Activated naive CD8-positive, alpha-beta T cell treated with anti-CD3 and anti-CD28 coated beads, Interleukin-2, amount 50 U/mL, for 24 hours (primary cell): ENCODE data around the gene CCDC158.

ENCODE experiments used
- ATAC-seq: fragments of 150-1000 bp; cut with Tn5 transposase; one replicate; pipeline ENCODE4 v1.10.0; 2021
- DNase-seq: peaks from one replicate; pipeline ENCODE4 v3.0.0; 2021
- H3K27ac Mint-ChIP-seq: one replicate; pipeline ENCODE4 v1.8.0; 2021; ENCODE audit warnings: mild to moderate bottlenecking, mixed read lengths
- H3K27me3 Mint-ChIP-seq: one replicate; pipeline ENCODE4 v1.8.0; 2021; ENCODE audit warnings: mixed read lengths
- H3K36me3 Mint-ChIP-seq: one replicate; pipeline ENCODE4 v1.8.0; 2021; ENCODE audit warnings: low read depth, mixed read lengths
- H3K4me1 Mint-ChIP-seq: one replicate; pipeline ENCODE4 v1.8.0; 2021; ENCODE audit warnings: mixed read lengths
- H3K4me3 Mint-ChIP-seq: one replicate; pipeline ENCODE4 v1.8.0; 2021; ENCODE audit warnings: mild to moderate bottlenecking, moderate library complexity, mixed read lengths
- H3K9me3 Mint-ChIP-seq: one replicate; pipeline ENCODE4 v1.8.0; 2021; ENCODE audit warnings: mixed read lengths

Gene CCDC158

GRCh38 chr4:76278583-76278982 is 142.4 kb downstream of the CCDC158 start:
- H3K9me3 Mint-ChIP-seq = no peaks in the 10 kb centered on the region
- ATAC-seq (no peak), DNase-seq (no peak)
- H3K4me3 Mint-ChIP-seq = no peak overlapping the region
- no peaks in the 10 kb centered on the region for H3K4me1 Mint-ChIP-seq
- peaks cover 3% of the 10 kb centered on the region for H3K27me3 Mint-ChIP-seq
- no peaks in the 10 kb centered on the region for H3K36me3 Mint-ChIP-seq
- no peak overlapping the region for H3K27ac Mint-ChIP-seq

GRCh38 chr4:76277667-76278066 is 143.3 kb downstream of the CCDC158 start:
- Mint-ChIP-seq H3K27ac (no peak overlapping the region), H3K36me3 (no peaks in the 10 kb centered on the region), H3K27me3 (peaks cover 4% of the 10 kb centered on the region), H3K4me1 (no peaks in the 10 kb centered on the region), H3K4me3 (no peak overlapping the region), H3K9me3 (no peaks in the 10 kb centered on the region)
- no peak for DNase-seq
- ATAC-seq = no peak

- no peak overlapping the region for H3K27ac Mint-ChIP-seq
- DNase-seq = no peak
- H3K9me3 Mint-ChIP-seq = no peaks in the 10 kb centered on the region
- H3K36me3 Mint-ChIP-seq = no peaks in the 10 kb centered on the region
- no peak for ATAC-seq
- peaks cover 4% of the 10 kb centered on the region for H3K27me3 Mint-ChIP-seq
- H3K4me3 Mint-ChIP-seq = no peak overlapping the region
- no peaks in the 10 kb centered on the region for H3K4me1 Mint-ChIP-seq
Measured at GRCh38 chr4:76276813-76277212, 144.1 kb downstream of the CCDC158 start.

- Mint-ChIP-seq H3K9me3 (no peaks in the 10 kb centered on the region), H3K27ac (no peak overlapping the region), H3K36me3 (no peaks in the 10 kb centered on the region), H3K4me3 (no peak overlapping the region), H3K4me1 (no peaks in the 10 kb centered on the region), H3K27me3 (peaks cover 7% of the 10 kb centered on the region)
- DNase-seq (no peak), ATAC-seq (no peak)
Measured at GRCh38 chr4:76275486-76276124, 145.3 kb downstream of the CCDC158 start.

GRCh38 chr4:76272999-76273398 is 147.9 kb downstream of the CCDC158 start:
- H3K27me3 Mint-ChIP-seq = peaks cover 7% of the 10 kb centered on the region
- no peaks in the 10 kb centered on the region for H3K4me1 Mint-ChIP-seq
- no peaks in the 10 kb centered on the region for H3K36me3 Mint-ChIP-seq

GRCh38 chr4:76272582-76272981 is 148.4 kb downstream of the CCDC158 start:
- Mint-ChIP-seq H3K36me3 (no peaks in the 10 kb centered on the region), H3K4me1 (no peaks in the 10 kb centered on the region), H3K27me3 (peaks cover 7% of the 10 kb centered on the region), H3K4me3 (no peak overlapping the region), H3K27ac (no peak overlapping the region), H3K9me3 (no peaks in the 10 kb centered on the region)
- DNase-seq (no peak), ATAC-seq (no peak)

More at GRCh38 chr4:76272999-76273398, 147.9 kb downstream of the CCDC158 start:
- ATAC-seq (no peak), DNase-seq (no peak)
- Mint-ChIP-seq H3K4me3 (no peak overlapping the region), H3K27ac (no peak overlapping the region), H3K9me3 (no peaks in the 10 kb centered on the region)

GRCh38 chr4:76272073-76272472 is 148.9 kb downstream of the CCDC158 start:
- Mint-ChIP-seq H3K36me3 (no peaks in the 10 kb centered on the region), H3K27me3 (peaks cover 7% of the 10 kb centered on the region), H3K4me1 (no peaks in the 10 kb centered on the region), H3K9me3 (no peaks in the 10 kb centered on the region), H3K27ac (no peak overlapping the region), H3K4me3 (no peak overlapping the region)
- no peak for ATAC-seq
- DNase-seq = no peak

GRCh38 chr4:76271248-76271647 is 149.7 kb downstream of the CCDC158 start:
- Mint-ChIP-seq H3K9me3 (no peaks in the 10 kb centered on the region), H3K4me1 (no peaks in the 10 kb centered on the region), H3K27ac (no peak overlapping the region), H3K36me3 (no peaks in the 10 kb centered on the region), H3K4me3 (no peak overlapping the region), H3K27me3 (peaks cover 7% of the 10 kb centered on the region)
- no peak for ATAC-seq
- DNase-seq = no peak

- no peaks in the 10 kb centered on the region for H3K9me3 Mint-ChIP-seq
- H3K36me3 Mint-ChIP-seq = no peaks in the 10 kb centered on the region
- no peak for ATAC-seq
- H3K27ac Mint-ChIP-seq = no peak overlapping the region
- H3K4me3 Mint-ChIP-seq = no peak overlapping the region
- no peaks in the 10 kb centered on the region for H3K4me1 Mint-ChIP-seq
- peaks cover 5% of the 10 kb centered on the region for H3K27me3 Mint-ChIP-seq
- no peak for DNase-seq
Measured at GRCh38 chr4:76270244-76271175, 150.4 kb downstream of the CCDC158 start.

- Mint-ChIP-seq H3K36me3 (no peaks in the 10 kb centered on the region), H3K27me3 (peaks cover 3% of the 10 kb centered on the region), H3K4me3 (no peak overlapping the region), H3K4me1 (no peaks in the 10 kb centered on the region), H3K9me3 (no peaks in the 10 kb centered on the region), H3K27ac (no peak overlapping the region)
- DNase-seq = no peak
- no peak for ATAC-seq
Measured at GRCh38 chr4:76267811-76268210, 153.1 kb downstream of the CCDC158 start.

- H3K9me3 Mint-ChIP-seq = no peaks in the 10 kb centered on the region
- H3K36me3 Mint-ChIP-seq = no peaks in the 10 kb centered on the region
- ATAC-seq (no peak), DNase-seq (no peak)
- no peaks in the 10 kb centered on the region for H3K4me1 Mint-ChIP-seq
- no peak overlapping the region for H3K4me3 Mint-ChIP-seq
- H3K27me3 Mint-ChIP-seq = peaks cover 3% of the 10 kb centered on the region
- no peak overlapping the region for H3K27ac Mint-ChIP-seq
Measured at GRCh38 chr4:76266627-76267026, 154.3 kb downstream of the CCDC158 start.

GRCh38 chr4:76265631-76266218 is 155.2 kb downstream of the CCDC158 start:
- no peak for ATAC-seq
- no peak overlapping the region for H3K4me3 Mint-ChIP-seq
- H3K9me3 Mint-ChIP-seq = no peaks in the 10 kb centered on the region
- H3K4me1 Mint-ChIP-seq = no peaks in the 10 kb centered on the region
- no peak overlapping the region for H3K27ac Mint-ChIP-seq
- DNase-seq = no peak
- no peaks in the 10 kb centered on the region for H3K36me3 Mint-ChIP-seq
- peaks cover 1% of the 10 kb centered on the region for H3K27me3 Mint-ChIP-seq
